Measurements from ENCODE around the gene PSMB7. TPM values are rescaled to one million over a fixed set of nuclear protein-coding genes. Genes with fewer than 3 reads are reported as not detected.

Gene PSMB7
- total RNA-seq, 4 donors from 2014 or later: 84.3 to 178 (median 135) TPM

DNA sequence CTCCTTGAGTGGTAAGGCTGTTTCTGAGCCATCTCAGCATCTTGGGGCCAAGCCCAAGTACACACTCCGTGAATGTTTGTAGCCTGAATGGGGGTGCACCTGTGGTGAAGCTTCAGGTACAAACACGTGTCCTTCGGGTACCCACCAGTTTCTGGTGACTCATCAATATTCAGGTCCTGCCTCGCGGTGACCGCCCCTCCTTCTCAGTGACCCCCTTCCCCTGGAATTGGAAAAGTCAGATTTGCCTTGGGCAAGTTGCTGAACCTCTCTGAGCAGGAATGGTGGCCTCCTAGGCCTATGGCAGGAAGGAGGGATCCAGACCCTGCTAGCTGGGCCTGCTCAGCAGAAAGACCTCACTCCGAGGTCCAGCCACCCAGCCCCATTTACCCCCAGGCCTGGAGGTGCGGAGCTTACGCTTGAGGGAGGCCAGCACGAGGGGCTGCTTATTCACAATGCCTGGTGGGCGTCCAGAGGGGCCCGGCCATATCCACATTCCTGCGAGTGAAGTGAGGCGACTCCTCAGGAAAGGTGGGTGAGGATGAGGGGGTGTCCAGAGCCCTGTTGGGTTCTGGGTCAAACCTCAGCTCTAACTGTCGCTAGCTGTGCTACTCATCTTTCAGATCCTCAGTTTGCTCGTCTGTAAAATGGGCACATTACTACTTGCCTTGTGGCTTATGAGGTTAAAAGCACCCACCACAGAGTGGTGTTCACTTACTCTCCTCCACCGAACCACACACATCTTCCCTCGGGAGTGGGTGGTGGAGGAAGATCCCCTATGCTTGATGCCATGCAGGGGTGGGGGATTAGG, 42.0 kb upstream of the PSMB7 start:
- 86% methylated on average over 18 of the region's 18 CpGs for whole genome bisulfite sequencing, 2 donors
- intact Hi-C loops (cut with DNase I): no loop called here
- DNase-seq: no peak
- no peaks in the 10 kb centered on the region for H3K9me3 ChIP-seq
- no peak overlapping the region for H3K27ac ChIP-seq
- no peak overlapping the region for H3K4me3 ChIP-seq (replicated peaks in 1 of 3)
- H3K4me1 ChIP-seq: peaks cover 0 to 5% of the 10 kb centered on the region in 2 donors
- peaks cover 5% of the 10 kb centered on the region for H3K27me3 ChIP-seq
- H3K36me3 ChIP-seq: no peaks in the 10 kb centered on the region
- TF ChIP-seq POLR2A (IDR thresholded peaks at IDR 0.05): no peak
- TF ChIP-seq, protein P1, sequence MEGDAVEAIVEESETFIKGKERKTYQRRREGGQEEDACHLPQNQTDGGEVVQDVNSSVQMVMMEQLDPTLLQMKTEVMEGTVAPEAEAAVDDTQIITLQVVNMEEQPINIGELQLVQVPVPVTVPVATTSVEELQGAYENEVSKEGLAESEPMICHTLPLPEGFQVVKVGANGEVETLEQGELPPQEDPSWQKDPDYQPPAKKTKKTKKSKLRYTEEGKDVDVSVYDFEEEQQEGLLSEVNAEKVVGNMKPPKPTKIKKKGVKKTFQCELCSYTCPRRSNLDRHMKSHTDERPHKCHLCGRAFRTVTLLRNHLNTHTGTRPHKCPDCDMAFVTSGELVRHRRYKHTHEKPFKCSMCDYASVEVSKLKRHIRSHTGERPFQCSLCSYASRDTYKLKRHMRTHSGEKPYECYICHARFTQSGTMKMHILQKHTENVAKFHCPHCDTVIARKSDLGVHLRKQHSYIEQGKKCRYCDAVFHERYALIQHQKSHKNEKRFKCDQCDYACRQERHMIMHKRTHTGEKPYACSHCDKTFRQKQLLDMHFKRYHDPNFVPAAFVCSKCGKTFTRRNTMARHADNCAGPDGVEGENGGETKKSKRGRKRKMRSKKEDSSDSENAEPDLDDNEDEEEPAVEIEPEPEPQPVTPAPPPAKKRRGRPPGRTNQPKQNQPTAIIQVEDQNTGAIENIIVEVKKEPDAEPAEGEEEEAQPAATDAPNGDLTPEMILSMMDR (IDR thresholded peaks at IDR 0.05): no peak

DNA sequence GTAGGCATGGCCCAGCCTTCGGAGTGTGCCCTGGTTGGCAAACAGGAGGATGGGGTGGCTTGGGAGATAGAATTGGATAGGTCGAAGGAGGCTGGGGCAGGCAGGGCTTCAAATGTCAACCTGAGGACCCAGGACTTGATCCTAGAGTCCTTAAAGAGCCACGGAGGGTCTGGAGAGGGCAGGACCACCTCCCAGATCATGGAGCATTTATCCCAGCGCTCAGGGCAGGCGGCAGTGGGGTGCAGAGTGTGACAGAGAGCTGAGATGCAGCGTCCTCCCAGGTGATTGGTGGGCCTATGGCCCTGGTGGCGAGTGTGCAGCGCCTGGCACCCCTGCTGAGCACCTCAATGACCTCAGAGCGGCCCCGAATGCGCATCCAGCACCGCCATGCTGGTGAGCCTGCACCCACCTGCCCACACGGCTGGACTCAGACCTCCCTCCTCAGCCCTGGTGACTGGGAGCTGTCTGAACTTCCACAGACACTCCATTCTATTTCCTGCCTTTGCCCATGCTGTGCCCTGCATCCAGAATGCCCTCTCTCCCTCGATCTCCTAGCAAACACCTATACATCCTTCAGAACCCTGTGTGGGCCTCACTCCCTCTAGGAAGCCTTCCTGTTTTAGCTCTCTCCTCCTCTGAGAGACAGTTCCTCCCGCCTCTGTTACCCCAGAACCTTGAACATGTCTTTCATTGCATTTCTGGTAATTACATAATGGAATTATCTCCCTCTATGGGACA, 41.3 kb upstream of the PSMB7 start:
- WGBS, 2 donors: 59 to 68% methylated on average over 14 to 15 of the region's 15 CpGs
- intact Hi-C loops (cut with DNase I): no loop called here
- TF ChIP-seq POLR2A (IDR thresholded peaks at IDR 0.05): no peak
- TF ChIP-seq, protein P1 (IDR thresholded peaks at IDR 0.05): no peak
- no peaks in the 10 kb centered on the region for H3K36me3 ChIP-seq
- no peaks in the 10 kb centered on the region for H3K9me3 ChIP-seq
- peaks cover 10% of the 10 kb centered on the region for H3K27me3 ChIP-seq
- no peak overlapping the region for H3K27ac ChIP-seq
- H3K4me1 ChIP-seq: peaks cover 0 to 5% of the 10 kb centered on the region in 2 donors
- no peak for DNase-seq
- no peak overlapping the region for H3K4me3 ChIP-seq (replicated peaks in 1 of 3)

DNA sequence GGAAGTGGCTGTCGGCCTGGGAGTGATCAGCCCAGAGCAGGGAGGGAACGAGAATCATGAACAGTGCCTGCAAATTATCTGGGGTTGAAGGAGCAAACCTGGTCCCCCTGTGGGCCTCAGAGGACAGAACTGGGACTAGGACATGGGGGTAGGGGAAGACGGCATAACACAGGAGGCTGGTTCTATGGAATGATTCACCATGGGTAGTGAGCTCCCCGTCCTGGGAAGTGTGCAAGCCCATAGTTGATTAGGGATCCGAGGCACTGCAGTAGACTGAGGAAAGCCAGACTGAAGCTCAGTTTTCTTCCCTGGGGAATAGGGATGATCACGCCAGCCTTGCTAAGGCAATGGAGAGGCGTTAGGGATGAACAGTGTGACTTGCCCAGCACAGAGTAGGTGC, 40.6 kb upstream of the PSMB7 start:
- Histone ChIP-seq H3K36me3 (no peaks in the 10 kb centered on the region), H3K4me1 (peaks cover 0 to 7% of the 10 kb centered on the region in 2 donors), H3K27ac (no peak overlapping the region), H3K4me3 (replicated peaks in 1 of 3) (no peak overlapping the region), H3K9me3 (no peaks in the 10 kb centered on the region), H3K27me3 (peaks cover 12% of the 10 kb centered on the region)
- intact Hi-C loops (cut with DNase I): no loop called here
- TF ChIP-seq, protein P1 (IDR thresholded peaks at IDR 0.05): no peak
- no peak for TF ChIP-seq POLR2A (IDR thresholded peaks at IDR 0.05)
- 67 to 82% methylated on average over 7 of the region's 7 CpGs for WGBS, 2 donors
- no peak for DNase-seq

DNA sequence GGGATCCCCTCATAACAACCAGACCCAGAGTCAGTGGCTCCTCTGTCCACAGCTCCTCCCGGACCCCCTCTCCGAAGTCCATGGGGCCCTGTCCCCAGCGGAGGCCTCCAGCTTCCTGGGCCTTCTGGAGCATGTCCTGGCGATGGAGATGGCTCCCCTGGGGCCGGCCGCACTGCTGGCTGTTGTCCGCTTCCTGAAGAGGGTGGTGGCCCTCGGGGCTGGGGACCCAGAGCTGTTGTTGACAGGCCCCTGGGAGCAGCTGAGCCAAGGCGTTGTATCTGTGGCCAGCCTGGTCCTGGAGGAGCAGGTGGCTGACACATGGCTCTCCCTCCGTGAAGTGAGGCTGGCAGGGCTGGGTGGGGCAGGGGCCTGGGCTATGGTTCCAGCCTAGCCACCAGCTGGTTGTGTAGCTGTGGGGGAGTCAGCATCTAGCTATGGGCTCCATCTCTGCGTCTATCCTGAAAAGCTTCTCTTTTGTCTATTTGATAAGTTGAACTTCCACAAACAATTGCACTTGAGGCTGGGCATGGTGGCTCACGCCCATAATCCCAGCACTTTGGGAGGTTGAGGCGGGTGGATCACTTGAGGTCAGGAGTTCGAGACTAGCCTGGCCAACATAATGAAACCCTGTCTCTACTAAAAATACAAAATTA, 39.7 kb upstream of the PSMB7 start:
- DNase-seq: no peak
- WGBS, 2 donors: 82 to 96% methylated on average over 5 of the region's 14 CpGs
- H3K4me1 ChIP-seq: peaks cover 4 to 13% of the 10 kb centered on the region in 2 donors
- TF ChIP-seq, protein P1 (IDR thresholded peaks at IDR 0.05): no peak
- TF ChIP-seq POLR2A (IDR thresholded peaks at IDR 0.05): no peak
- no peak overlapping the region for H3K27ac ChIP-seq
- intact Hi-C loops (cut with DNase I): no loop called here
- H3K9me3 ChIP-seq: no peaks in the 10 kb centered on the region
- H3K27me3 ChIP-seq: peaks cover 16% of the 10 kb centered on the region
- no peak overlapping the region for H3K4me3 ChIP-seq (replicated peaks in 1 of 3)
- H3K36me3 ChIP-seq: no peaks in the 10 kb centered on the region
